GM21447 (cell line): Measurements from ENCODE around the gene DICER1.
"Not testable (repeated sequence)": the region's sequence is repeated elsewhere in the genome, so short reads cannot be mapped to it uniquely, and the experiment has no call there.

Experiments
- ATAC-seq: cut with Tn5 transposase; IDR thresholded peaks from one replicate; pipeline ENCODE4 v1.9.1; 2021; ENCODE audit not compliant: unreplicated experiment

Gene DICER1

DNA sequence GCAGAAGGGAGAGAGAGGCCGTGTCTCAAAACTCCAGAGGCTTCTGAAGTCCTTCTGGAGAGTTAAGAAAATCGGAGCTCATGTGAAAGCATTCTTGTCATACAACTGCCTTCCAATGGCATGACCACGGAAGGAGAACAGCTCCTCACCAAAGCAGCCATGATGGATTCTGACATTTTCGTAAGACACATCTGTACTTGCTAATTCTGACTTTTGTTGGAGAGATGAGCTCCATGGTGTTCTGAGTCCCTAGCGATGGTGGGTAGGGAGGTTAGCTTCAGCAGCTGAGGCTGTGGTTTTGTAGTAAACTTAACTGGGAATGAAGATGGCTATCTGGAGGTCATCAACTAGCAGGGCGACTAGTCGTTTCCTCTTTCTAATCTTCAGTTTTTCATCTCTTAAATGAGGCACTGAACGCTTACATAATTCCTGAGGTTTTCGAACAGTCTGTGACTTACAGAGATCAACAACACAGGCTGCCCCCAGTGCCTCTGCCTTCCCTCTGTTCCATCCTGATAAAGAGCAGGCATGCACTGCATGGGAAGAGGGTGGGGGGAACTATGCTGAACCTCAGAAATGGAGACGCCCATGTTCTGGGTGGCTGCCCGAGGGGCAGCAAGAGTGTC is 28.6 kb upstream of the DICER1 start:
- ATAC-seq, result no peak

DNA sequence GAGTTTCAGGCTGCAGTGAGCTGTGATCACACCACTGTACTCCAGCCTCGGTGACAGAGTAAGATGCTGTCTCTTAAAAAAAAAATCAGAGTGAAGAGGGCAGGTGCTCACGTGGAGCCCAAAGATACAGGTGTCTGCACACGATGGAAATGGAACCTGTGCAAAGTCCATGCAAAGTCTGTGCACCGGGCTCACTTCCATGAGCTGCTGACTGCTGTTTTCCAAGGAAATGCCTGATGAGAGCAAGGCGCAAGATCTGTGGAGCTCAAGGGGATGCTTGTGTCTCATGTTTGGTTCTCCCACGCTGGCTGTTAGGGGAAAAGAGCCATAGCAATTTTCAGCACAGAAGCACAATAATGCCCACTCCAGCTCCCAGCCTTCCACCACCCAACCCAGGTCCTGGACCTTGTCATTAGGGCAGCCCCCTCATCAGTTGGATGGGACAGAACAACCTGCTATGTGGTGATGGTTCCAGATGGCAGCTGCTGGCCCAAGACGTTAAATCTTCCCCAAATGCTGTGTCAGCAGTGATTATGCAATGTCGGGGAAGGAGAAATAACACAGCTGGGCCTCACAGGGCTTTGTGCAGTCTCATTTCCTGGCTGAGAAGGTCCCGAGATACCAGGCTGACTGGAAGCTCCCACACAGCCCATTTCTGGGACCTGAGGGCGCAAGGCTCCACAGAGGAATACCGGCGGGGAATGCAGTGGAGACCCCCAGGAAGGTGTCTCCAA is 27.9 kb upstream of the DICER1 start:
- no peak for ATAC-seq

GRCh38 chr14:95184413-95184790 is 27.1 kb upstream of the DICER1 start:
- ATAC-seq, result no peak

GRCh38 chr14:95183532-95184412 is 26.4 kb upstream of the DICER1 start:
- peak; percentile 57 for ATAC-seq

GRCh38 chr14:95183082-95183481 is 25.8 kb upstream of the DICER1 start:
- ATAC-seq, result no peak

- no peak for ATAC-seq
Observed at GRCh38 chr14:95182379-95182778, 25.1 kb upstream of the DICER1 start.

DNA sequence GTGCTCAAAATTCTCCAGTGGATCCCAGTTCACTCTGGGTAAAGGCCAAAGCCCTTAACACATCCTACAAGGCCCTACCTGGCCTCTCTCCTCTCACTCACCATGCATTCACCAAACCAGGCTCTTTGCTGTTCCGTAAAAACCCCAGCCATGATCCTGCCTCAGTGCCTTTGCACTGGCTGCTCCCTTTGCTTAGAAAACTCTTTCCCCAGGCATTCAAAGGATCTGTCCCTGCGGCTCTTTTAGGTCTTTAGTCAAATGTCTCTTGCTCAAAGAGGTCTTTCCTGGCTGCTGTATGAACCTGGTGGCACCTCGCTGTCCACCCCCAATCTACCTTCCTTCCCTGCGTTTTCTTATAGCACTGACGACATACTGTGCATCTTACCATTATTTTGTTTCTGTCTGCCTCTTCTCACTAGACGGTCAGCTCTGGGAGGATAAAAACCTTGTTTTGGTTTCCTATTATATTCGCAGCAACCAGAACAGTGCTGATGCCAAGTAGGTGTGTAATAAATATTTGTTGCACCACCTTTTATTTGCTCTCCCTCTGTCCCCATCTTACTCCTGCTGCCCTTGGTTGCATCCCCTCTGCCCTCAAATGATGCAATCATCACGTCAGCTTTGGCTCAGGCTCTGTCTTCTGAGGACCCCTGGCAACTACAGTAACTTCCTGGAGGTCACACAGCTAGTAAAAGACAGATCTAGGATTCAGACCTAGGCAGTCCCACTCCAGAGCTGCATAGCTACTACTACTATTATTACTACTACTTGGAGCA is 23.8 kb upstream of the DICER1 start:
- no peak for ATAC-seq

DNA sequence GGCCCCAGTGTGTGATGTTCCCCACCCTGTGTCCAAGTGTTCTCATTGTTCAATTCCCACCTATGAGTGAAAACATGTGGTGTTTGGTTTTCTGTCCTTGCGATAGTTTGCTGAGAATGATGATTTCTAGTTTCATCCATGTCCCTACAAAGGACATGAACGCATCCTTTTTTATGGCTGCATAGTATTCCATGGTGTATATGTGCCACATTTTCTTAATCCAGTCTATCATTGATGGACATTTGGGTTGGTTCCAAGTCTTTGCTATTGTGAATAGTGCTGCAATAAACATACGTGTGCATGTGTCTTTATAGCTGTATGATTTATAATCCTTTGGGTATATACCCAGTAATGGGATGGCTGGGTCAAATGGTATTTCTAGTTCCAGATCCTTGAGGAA is 18.3 kb upstream of the DICER1 start:
- not testable (repeated sequence) for ATAC-seq

DNA sequence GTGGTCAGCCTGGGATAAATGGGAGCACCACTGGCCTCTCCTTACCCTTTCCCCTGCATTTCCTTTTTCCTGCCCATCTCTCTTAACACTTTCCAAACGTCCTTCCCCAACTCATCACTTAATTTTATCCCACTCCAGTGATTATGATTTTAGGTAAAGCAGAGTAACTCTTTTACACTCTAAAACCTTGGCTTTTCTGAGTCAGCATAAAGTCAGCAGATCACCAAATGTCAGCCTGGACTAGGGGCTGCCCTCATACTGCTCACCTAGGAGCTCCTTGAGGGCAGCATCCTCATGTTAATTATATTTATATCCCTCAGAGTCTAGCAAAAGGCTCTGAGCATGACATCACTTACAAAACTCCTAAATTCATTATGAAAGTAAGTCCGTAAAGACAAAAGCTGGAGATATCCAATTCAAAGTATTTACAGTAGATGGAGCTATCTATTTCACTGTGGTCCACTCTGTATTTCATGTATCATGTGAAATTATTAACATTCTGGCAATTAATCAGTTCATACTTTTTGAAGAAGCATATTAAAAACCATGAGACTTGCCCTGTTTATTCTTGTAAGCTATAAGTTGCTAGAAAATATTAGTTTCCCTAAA is 17.0 kb upstream of the DICER1 start:
- ATAC-seq, result no peak

DNA sequence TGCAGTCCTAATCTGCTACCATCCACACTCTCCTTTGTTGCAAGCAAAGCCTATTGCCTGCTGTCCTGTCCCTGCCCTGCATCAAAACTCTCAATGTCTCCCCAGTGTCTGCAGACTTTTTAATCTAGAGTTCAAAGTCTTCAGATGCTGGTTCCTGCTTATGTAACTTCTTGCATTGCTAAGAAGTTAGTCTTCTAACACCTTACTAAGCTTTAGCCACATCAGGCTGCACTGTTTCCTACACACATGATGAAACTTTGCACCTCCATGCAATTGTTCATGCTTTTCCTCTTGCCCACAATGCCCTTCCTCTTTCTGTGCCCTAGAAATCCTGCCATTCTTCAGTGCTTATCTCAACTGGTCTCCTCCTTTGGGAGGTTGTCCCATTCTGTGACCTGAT is 16.2 kb upstream of the DICER1 start:
- no peak for ATAC-seq

DNA sequence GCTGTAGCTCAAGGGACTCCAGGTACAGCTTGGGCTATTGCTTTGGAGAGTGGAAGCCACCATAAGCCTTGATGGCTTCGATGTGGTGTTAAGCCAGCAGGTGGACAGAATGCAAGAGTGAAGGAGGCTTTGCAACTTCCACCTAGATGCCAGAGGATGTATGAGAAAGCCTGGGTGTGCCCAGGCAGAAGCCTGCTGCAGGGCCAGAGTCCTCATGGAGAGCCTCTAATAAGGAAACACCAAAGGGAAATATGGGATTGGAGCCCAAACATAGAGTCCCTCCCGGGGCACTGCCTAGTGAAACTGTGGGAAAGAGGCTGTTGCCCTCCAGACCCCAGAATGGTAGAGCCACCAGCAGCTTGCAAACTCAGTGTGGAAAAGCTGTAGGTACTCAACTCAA is 9.8 kb upstream of the DICER1 start:
- no peak for ATAC-seq

DNA sequence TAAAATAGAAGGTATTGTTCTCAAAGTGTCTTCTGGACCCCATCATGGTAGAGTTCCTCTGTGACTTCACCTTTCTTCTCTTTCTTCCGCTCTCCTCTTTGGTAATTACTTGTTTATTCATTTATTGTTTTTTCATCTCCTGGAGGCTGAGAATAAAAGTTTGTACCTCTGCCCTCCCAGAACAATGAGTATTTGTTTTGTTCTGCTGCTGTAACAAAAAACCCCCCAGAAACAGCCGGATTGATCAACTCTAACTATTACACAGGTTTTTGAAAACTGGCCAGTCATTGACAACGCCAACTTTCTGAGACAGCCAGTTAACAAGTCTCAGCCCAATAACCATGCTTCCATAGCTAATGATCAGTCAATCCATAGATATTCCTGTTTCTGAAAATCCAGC is 8.2 kb upstream of the DICER1 start:
- ATAC-seq, result no peak

- no peak for ATAC-seq
Observed at GRCh38 chr14:95164506-95164905, 7.2 kb upstream of the DICER1 start.

DNA sequence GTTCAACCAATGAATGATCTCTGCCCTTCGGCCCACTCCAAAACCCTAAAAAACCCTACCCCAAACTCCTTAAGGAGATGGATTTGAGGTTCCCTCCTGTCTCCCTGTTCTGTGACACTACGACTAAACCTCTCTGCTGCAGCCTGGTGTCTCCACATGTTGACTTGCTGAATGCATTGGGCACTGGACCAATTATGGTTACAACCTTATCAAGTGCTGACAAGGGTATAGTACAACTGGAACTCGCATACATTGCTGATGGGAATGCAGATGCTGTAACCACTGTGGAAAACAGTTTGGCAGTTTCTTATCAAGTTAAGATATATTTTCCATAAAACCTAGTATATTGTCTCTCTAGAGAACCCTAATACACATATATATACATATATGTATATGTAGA is 6.3 kb upstream of the DICER1 start:
- ATAC-seq, result no peak

GRCh38 chr14:95163132-95163531 is 5.8 kb upstream of the DICER1 start:
- ATAC-seq, result no peak

DNA sequence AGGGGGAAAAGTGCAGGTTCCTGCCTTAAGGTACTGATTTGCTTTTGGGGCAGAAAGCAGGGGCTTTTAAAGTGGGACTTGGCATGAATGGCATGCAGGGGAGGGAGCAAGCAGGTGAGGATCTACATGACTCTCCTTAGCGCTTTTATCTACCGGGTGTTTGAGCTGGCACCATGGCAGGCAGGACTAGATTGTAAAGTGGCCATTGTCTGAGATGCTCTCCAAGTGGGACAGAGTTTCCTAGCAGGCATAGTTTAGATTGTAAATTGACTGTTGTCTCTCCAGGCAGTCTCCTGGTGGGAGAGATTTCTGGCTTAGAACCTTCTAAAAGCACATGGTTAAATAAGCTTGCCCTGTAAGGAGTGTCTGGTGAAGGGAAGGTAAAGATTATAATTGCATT is 5.3 kb upstream of the DICER1 start:
- ATAC-seq, result no peak

DNA sequence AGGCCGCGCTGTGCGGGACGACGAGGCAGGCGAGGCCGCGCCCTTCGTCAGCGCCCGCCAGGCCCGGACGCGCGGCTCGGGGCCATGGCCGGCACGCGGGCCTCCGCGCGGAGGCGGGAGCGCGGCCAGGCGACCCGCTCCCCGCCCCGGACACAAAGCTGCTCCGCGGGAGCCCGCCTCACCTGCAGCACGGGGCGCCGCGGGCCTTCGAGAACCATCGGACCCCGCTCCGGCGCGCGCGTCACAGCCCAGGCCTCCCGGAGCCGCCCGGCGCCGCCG is 342 bp downstream of the DICER1 start:
- peak; percentile 28 for ATAC-seq

GRCh38 chr14:95156161-95157047 is 925 bp downstream of the DICER1 start:
- peak; percentile 37 for ATAC-seq

GRCh38 chr14:95155045-95155444 is 2.3 kb downstream of the DICER1 start:
- no peak for ATAC-seq

DNA sequence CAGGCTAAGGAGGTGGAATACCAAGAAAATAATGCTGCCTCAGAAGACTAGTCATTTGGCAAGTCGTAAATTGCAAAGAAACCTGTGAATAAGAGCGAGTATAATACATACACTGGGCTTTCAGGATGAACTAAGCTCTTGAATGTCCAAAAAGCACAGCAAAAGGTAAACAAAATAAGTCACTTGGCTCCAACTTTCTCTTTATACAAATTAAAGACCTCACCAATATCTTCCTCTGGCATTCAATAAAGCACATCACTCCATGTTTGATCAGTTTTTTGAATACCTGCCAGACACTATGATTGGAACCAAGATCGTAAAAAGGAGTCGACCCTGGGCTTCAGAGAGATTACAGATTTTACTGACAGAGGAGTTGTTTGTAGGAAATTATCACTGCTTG is 3.5 kb downstream of the DICER1 start:
- ATAC-seq, result no peak
